ENCODE measurements around the gene INHBC.
"Not testable (repeated sequence)": the region's sequence is repeated elsewhere in the genome, so short reads cannot be mapped to it uniquely, and the experiment has no call there.

INHBC gene

DNA sequence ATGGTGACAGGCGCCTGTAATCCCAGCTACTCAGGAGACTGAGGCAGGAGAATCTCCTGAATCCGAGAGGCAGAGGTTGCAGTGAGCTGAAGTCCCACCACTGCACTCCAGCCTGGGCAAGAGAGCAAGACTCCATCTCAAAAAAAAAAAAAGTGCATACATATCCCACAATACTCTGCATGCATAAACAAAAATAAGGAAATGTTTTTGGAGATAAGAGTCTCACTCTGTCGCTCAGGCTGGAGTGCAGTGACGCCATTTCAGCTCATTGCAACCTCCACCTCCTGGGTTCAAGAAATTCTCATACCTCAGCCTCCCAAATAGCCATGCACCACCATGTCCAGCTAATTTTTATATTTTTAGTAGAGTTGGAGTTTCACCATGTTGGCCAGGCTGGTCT, 32.4 kb upstream of the INHBC start:
- H3K27ac ChIP-seq (ENCODE audit: low read length); H3K9me3 ChIP-seq (ENCODE audit: control insufficient read depth in 2 of 2, low read length in 2 of 2); H3K9ac ChIP-seq (ENCODE audit: low read length in 2 of 2); H3K27me3 ChIP-seq (ENCODE audit: control insufficient read depth in 1 of 2, insufficient read depth in 2 of 2, low read length in 2 of 2); H3K36me3 ChIP-seq (ENCODE audit: control insufficient read depth in 2 of 2, insufficient read depth in 2 of 2, low read length in 2 of 2); H3K4me3 ChIP-seq (ENCODE audit: low read length in 2 of 2); H3K4me1 ChIP-seq (ENCODE audit: control insufficient read depth, insufficient read depth, low read length): not testable (repeated sequence)

DNA sequence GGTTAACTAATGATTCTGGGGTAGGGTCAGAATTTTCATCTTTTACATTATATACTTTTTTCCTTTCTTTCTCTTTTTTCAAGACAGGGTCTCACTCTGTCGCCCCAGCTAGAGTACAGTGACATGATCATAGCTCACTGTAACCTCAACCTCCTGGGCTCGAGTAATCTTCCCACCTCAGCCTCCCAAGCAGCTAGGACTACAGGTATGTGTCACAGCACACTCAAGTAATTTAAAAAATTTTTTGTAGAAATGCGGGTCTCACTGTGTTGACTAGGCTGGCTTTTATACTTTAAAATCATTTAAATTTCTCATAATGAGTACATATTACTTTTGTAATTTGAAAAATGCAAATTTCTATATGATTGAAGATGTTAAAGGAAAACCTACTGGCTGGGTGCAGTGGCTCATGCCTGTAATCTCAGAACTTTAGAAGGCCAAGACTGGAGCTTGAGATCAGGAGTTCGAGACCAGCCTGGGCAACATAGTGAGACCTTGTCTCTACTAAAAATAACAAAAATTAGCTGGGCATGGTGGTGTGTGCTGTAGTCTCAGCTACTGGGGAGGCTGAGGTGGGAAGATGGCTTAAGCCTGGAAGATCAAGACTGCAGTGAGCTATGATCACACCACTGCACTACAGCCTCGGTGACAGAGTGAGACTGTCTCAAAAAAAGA, 29.5 kb upstream of the INHBC start:
- Histone ChIP-seq H3K9ac (ENCODE audit: low read length in 2 of 2) (no peak overlapping the region), H3K4me1 (ENCODE audit: control insufficient read depth, insufficient read depth, low read length) (peaks cover 7% of the 10 kb centered on the region), H3K9me3 (ENCODE audit: control insufficient read depth in 2 of 2, low read length in 2 of 2) (no peaks in the 10 kb centered on the region), H3K27me3 (ENCODE audit: control insufficient read depth in 1 of 2, insufficient read depth in 2 of 2, low read length in 2 of 2) (no peaks in the 10 kb centered on the region), H3K4me3 (ENCODE audit: low read length in 2 of 2) (no peak overlapping the region), H3K27ac (ENCODE audit: low read length) (no peak overlapping the region), H3K36me3 (ENCODE audit: control insufficient read depth in 2 of 2, insufficient read depth in 2 of 2, low read length in 2 of 2) (no peaks in the 10 kb centered on the region)

DNA sequence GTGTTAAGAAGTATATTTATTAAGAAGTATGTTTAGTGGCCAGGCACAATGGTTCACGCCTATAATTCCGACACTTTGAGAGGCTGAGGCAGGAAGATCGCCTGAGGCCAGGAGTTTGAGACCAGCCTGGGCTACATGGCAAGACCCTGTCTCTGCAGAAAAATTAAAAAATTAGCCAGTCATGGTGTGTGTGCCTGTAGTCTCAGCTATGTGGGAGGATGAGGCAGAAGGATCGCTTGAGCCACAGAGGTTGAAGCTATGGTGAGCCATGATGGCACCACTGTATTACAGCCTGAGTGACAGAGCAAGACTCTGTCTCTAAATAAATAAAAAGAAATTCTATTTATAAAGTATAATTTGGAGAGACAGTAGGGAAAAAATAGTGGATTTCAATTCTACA, 24.1 kb upstream of the INHBC start:
- no peaks in the 10 kb centered on the region for H3K9me3 ChIP-seq (ENCODE audit: control insufficient read depth in 2 of 2, low read length in 2 of 2)
- H3K9ac ChIP-seq (ENCODE audit: low read length in 2 of 2): no peak overlapping the region
- H3K27ac ChIP-seq (ENCODE audit: low read length): no peak overlapping the region
- H3K27me3 ChIP-seq (ENCODE audit: control insufficient read depth in 1 of 2, insufficient read depth in 2 of 2, low read length in 2 of 2): no peaks in the 10 kb centered on the region
- no peaks in the 10 kb centered on the region for H3K36me3 ChIP-seq (ENCODE audit: control insufficient read depth in 2 of 2, insufficient read depth in 2 of 2, low read length in 2 of 2)
- H3K4me3 ChIP-seq (ENCODE audit: low read length in 2 of 2): no peak overlapping the region
- H3K4me1 ChIP-seq (ENCODE audit: control insufficient read depth, insufficient read depth, low read length): no peaks in the 10 kb centered on the region

DNA sequence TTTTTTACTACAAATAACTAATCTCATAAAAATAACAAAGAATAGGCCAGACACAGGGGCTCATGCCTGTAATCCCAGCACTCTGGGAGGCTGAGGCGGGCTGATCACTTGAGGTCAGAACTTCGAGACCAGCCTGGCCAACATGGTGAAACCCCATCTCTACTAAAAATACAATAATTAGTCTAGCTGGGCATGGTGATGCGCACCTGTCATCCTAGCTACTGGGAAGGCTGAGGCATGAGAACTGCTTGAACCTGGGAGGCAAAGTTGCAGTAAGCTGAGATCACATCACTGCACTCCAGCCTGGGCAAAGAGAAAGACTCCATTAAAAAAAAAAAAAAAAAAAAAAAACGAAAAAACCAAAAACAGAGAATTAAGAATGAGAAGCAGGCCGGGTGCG, 20.4 kb upstream of the INHBC start:
- H3K27me3 ChIP-seq (ENCODE audit: control insufficient read depth in 1 of 2, insufficient read depth in 2 of 2, low read length in 2 of 2); H3K27ac ChIP-seq (ENCODE audit: low read length); H3K9me3 ChIP-seq (ENCODE audit: control insufficient read depth in 2 of 2, low read length in 2 of 2); H3K9ac ChIP-seq (ENCODE audit: low read length in 2 of 2); H3K36me3 ChIP-seq (ENCODE audit: control insufficient read depth in 2 of 2, insufficient read depth in 2 of 2, low read length in 2 of 2); H3K4me1 ChIP-seq (ENCODE audit: control insufficient read depth, insufficient read depth, low read length); H3K4me3 ChIP-seq (ENCODE audit: low read length in 2 of 2): not testable (repeated sequence)

DNA sequence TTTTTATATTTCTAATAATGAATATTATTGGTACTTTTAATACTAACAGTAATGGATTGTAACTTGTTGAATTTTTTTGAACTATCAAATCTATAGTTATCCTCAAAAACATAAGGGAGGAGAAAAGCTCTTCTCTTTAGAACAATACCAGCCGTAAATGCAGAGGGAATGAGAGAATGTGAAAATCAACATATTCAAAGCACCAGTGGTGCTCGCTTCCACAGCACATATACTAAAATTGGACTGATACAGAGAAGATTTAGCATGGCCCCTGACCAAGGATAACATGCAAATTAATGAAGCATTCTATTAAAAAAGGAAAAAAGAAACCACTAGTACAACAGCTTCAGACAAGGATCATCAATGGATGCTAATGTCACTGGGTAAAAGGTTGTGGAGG, 19.5 kb upstream of the INHBC start:
- no peaks in the 10 kb centered on the region for H3K36me3 ChIP-seq (ENCODE audit: control insufficient read depth in 2 of 2, insufficient read depth in 2 of 2, low read length in 2 of 2)
- peak overlapping the region in 1 of 2 donors; percentile 5 for H3K9ac ChIP-seq (ENCODE audit: low read length in 2 of 2)
- no peaks in the 10 kb centered on the region for H3K27me3 ChIP-seq (ENCODE audit: control insufficient read depth in 1 of 2, insufficient read depth in 2 of 2, low read length in 2 of 2)
- H3K27ac ChIP-seq (ENCODE audit: low read length): no peak overlapping the region
- no peak overlapping the region for H3K4me3 ChIP-seq (ENCODE audit: low read length in 2 of 2)
- H3K9me3 ChIP-seq (ENCODE audit: control insufficient read depth in 2 of 2, low read length in 2 of 2): no peaks in the 10 kb centered on the region
- H3K4me1 ChIP-seq (ENCODE audit: control insufficient read depth, insufficient read depth, low read length): no peaks in the 10 kb centered on the region

DNA sequence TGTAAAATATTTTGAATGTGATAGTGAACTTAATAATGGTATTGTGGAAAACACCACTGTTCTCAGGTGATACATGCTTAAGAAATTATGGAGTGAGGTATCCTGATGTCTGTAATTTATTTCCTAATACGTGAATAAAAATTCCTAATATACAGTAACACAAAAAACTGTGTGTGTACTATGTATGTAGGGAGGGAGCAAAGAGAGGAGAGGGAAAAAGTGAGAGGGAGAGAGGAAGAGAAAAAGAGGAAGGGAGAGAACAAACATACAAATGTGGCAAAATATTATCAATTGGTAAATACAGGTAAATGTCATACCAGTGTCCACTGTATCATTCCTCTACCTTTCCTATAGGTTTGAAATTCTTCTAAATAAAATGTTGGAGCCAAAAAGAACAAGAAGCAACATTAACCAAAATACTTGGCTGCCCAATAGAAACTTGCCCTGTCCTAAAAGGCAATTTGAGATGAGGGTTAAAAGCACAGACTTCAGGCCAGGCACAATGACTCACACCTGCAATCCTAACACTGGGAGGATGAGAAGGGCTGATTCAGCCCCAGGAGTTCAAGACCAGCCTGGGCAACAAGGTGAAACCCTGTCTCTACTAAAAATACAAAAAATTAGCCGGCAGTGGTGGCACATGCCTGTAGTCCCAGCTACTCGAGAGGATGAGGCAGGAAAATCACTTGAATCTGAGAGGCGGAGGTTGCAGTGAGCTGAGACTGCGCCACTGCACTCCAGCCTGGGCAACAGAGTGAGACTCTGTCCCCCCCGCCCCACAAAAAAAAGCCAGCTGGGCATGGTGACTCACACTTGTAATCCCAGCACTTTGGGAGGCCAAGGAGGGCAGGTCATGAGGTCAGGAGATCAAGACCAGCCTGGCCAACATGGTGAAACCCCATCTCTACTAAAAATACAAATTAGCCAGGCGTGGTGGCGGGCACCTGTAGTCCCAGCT, 18.3 kb upstream of the INHBC start:
- Histone ChIP-seq H3K4me3 (ENCODE audit: low read length in 2 of 2) (no peak overlapping the region), H3K9me3 (ENCODE audit: control insufficient read depth in 2 of 2, low read length in 2 of 2) (no peaks in the 10 kb centered on the region), H3K27ac (ENCODE audit: low read length) (no peak overlapping the region), H3K9ac (ENCODE audit: low read length in 2 of 2) (no peak overlapping the region), H3K36me3 (ENCODE audit: control insufficient read depth in 2 of 2, insufficient read depth in 2 of 2, low read length in 2 of 2) (no peaks in the 10 kb centered on the region), H3K4me1 (ENCODE audit: control insufficient read depth, insufficient read depth, low read length) (no peaks in the 10 kb centered on the region), H3K27me3 (ENCODE audit: control insufficient read depth in 1 of 2, insufficient read depth in 2 of 2, low read length in 2 of 2) (no peaks in the 10 kb centered on the region)

DNA sequence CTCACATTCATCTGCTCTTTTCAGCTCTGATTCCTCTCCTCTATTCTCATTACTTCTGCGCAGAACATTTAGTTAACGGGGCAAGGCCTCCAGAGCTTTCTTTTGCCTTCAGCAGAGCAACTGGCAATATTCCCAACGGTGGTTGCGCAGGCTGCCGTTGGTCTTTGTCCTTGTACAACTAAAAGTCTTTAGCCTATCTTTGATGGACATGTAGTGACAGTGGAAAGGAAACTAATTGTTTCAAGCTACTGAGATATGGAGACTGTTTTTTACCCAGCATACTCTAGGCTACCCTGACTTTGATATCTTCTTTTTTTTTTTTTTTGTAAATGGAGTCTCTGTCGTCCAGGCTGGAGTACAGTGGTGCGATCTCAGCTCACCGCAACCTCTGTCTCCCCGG, 16.3 kb upstream of the INHBC start:
- H3K4me1 ChIP-seq (ENCODE audit: control insufficient read depth, insufficient read depth, low read length): no peaks in the 10 kb centered on the region
- no peak overlapping the region for H3K27ac ChIP-seq (ENCODE audit: low read length)
- H3K27me3 ChIP-seq (ENCODE audit: control insufficient read depth in 1 of 2, insufficient read depth in 2 of 2, low read length in 2 of 2): no peaks in the 10 kb centered on the region
- no peak overlapping the region for H3K9ac ChIP-seq (ENCODE audit: low read length in 2 of 2)
- H3K4me3 ChIP-seq (ENCODE audit: low read length in 2 of 2): no peak overlapping the region
- H3K36me3 ChIP-seq (ENCODE audit: control insufficient read depth in 2 of 2, insufficient read depth in 2 of 2, low read length in 2 of 2): peaks cover 0 to 6% of the 10 kb centered on the region in 2 donors
- H3K9me3 ChIP-seq (ENCODE audit: control insufficient read depth in 2 of 2, low read length in 2 of 2): no peaks in the 10 kb centered on the region

DNA sequence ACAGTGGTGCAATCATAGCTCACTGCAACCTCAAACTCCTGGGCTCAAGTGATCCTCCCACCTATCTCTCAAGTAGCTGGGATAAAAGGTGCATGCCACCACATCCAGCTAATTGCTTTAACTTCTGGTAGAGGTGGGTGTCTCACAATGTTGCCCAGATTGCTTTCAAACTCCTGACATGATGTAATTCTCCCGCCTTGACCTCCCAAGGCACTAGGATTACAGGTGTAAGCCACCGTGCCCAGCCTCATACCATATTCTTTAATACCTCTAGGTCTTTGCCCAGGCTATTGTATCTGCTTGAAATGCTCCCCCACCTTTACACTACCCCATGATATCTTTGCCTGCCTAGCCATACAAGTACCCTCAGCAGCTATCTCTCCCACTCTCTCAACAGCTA, 15.1 kb upstream of the INHBC start:
- Histone ChIP-seq H3K27me3 (ENCODE audit: control insufficient read depth in 1 of 2, insufficient read depth in 2 of 2, low read length in 2 of 2) (no peaks in the 10 kb centered on the region), H3K9ac (ENCODE audit: low read length in 2 of 2) (no peak overlapping the region), H3K27ac (ENCODE audit: low read length) (no peak overlapping the region), H3K36me3 (ENCODE audit: control insufficient read depth in 2 of 2, insufficient read depth in 2 of 2, low read length in 2 of 2) (peaks cover 0 to 6% of the 10 kb centered on the region in 2 donors), H3K4me1 (ENCODE audit: control insufficient read depth, insufficient read depth, low read length) (no peaks in the 10 kb centered on the region), H3K4me3 (ENCODE audit: low read length in 2 of 2) (no peak overlapping the region), H3K9me3 (ENCODE audit: control insufficient read depth in 2 of 2, low read length in 2 of 2) (no peaks in the 10 kb centered on the region)

DNA sequence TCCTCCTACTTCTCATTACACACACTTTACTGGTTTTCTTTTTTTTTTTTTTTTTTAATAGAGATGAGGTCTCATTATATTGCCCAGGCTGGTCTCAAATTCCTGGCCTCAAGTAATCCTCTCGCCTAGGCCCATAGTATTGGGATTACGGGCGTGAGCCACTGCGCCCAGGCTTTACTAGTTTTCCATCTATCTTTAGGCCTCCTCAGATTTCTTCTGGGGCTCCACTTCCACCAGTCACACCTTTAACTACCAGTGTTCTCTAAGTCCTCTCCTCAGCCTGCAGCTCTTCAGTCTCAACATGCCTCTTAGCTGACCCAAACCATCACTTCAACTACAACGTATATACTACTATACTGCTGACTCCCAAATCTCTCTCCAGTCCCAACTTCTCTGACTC, 14.1 kb upstream of the INHBC start:
- Histone ChIP-seq H3K27me3 (ENCODE audit: control insufficient read depth in 1 of 2, insufficient read depth in 2 of 2, low read length in 2 of 2) (no peaks in the 10 kb centered on the region), H3K4me3 (ENCODE audit: low read length in 2 of 2) (no peak overlapping the region)

DNA sequence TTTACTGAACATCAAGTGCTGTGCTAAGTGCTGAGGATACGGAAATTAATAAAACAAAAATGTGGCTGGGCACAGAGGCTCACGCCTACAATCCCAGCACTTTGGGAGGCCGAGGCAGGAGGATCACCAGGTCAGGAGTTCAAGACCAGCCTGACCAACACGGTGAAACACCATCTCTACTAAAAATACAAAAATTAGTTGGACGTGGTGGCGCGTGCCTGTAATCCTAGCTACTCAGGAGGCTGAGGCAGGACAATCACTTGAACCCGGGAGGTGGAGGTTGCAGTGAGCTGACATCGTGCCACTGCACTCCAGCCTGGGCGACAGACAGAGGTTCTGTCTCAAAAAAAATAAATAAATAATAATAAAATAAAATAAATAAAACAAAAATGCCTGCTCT, 7.6 kb upstream of the INHBC start:
- H3K27ac ChIP-seq (ENCODE audit: low read length); H3K36me3 ChIP-seq (ENCODE audit: control insufficient read depth in 2 of 2, insufficient read depth in 2 of 2, low read length in 2 of 2); H3K4me3 ChIP-seq (ENCODE audit: low read length in 2 of 2); H3K27me3 ChIP-seq (ENCODE audit: control insufficient read depth in 1 of 2, insufficient read depth in 2 of 2, low read length in 2 of 2); H3K9me3 ChIP-seq (ENCODE audit: control insufficient read depth in 2 of 2, low read length in 2 of 2); H3K9ac ChIP-seq (ENCODE audit: low read length in 2 of 2); H3K4me1 ChIP-seq (ENCODE audit: control insufficient read depth, insufficient read depth, low read length): not testable (repeated sequence)

More for the DNA sequence above, 14.1 kb upstream of the INHBC start:
- H3K36me3 ChIP-seq (ENCODE audit: control insufficient read depth in 2 of 2, insufficient read depth in 2 of 2, low read length in 2 of 2): peaks cover 0 to 6% of the 10 kb centered on the region in 2 donors
- no peaks in the 10 kb centered on the region for H3K4me1 ChIP-seq (ENCODE audit: control insufficient read depth, insufficient read depth, low read length)
- no peaks in the 10 kb centered on the region for H3K9me3 ChIP-seq (ENCODE audit: control insufficient read depth in 2 of 2, low read length in 2 of 2)
- H3K9ac ChIP-seq (ENCODE audit: low read length in 2 of 2): no peak overlapping the region
- no peak overlapping the region for H3K27ac ChIP-seq (ENCODE audit: low read length)

DNA sequence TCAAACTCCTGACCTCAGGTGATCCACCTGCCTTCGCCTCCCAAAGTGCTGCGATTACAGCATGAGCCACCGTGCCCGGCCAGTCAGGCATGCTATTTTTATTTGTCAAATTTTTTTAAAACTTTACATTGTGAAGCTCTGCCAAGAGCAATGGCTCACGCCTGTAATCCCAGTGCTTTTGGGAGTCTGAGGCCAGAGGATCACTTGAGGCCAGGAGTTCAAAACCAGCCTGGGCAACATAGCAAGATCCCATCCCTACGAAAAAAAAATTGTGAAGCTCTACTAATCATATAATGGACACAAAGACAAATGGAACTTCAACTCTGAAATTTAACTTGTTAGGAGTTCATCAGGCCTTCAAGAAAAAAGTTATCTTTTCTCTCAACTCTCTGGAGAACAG, 5.6 kb upstream of the INHBC start:
- peaks cover 0 to 2% of the 10 kb centered on the region in 2 donors for H3K36me3 ChIP-seq (ENCODE audit: control insufficient read depth in 2 of 2, insufficient read depth in 2 of 2, low read length in 2 of 2)
- no peaks in the 10 kb centered on the region for H3K9me3 ChIP-seq (ENCODE audit: control insufficient read depth in 2 of 2, low read length in 2 of 2)
- no peak overlapping the region for H3K4me3 ChIP-seq (ENCODE audit: low read length in 2 of 2)
- H3K27me3 ChIP-seq (ENCODE audit: control insufficient read depth in 1 of 2, insufficient read depth in 2 of 2, low read length in 2 of 2): no peaks in the 10 kb centered on the region
- H3K27ac ChIP-seq (ENCODE audit: low read length): no peak overlapping the region
- peaks cover 7% of the 10 kb centered on the region for H3K4me1 ChIP-seq (ENCODE audit: control insufficient read depth, insufficient read depth, low read length)
- peak overlapping the region in 1 of 2 donors; percentile 99 for H3K9ac ChIP-seq (ENCODE audit: low read length in 2 of 2)

All from stomach smooth muscle (tissue), 2 donors.